ENCODE data around the gene COL15A1.

The COL15A1 gene

GRCh38 chr9:99040911-99041582 lies 97.3 kb downstream of the COL15A1 start:
- no peak for DNase-seq

- DNase-seq, result no peak
Measured at GRCh38 chr9:99041618-99042017, 97.9 kb downstream of the COL15A1 start.

GRCh38 chr9:99042620-99043019 lies 98.9 kb downstream of the COL15A1 start:
- no peak for DNase-seq

- DNase-seq, result no peak
Measured at GRCh38 chr9:99044827-99045226, 101.1 kb downstream of the COL15A1 start.

GRCh38 chr9:99046068-99046467 lies 102.4 kb downstream of the COL15A1 start:
- peak; percentile 21 for DNase-seq

GRCh38 chr9:99046542-99047071 lies 102.9 kb downstream of the COL15A1 start:
- DNase-seq, result no peak

- no peak for DNase-seq
Measured at GRCh38 chr9:99049228-99049627, 105.5 kb downstream of the COL15A1 start.

GRCh38 chr9:99049641-99050040 lies 105.9 kb downstream of the COL15A1 start:
- DNase-seq, result no peak

GRCh38 chr9:99050292-99050911 lies 106.7 kb downstream of the COL15A1 start:
- DNase-seq, result peak; percentile 58

GRCh38 chr9:99050924-99051323 lies 107.2 kb downstream of the COL15A1 start:
- peak; percentile 27 for DNase-seq

GRCh38 chr9:99051406-99051805 lies 107.7 kb downstream of the COL15A1 start:
- DNase-seq, result no peak

GRCh38 chr9:99051851-99052250 lies 108.1 kb downstream of the COL15A1 start:
- DNase-seq, result no peak

GRCh38 chr9:99052815-99053715 lies 109.4 kb downstream of the COL15A1 start:
- DNase-seq, result no peak

GRCh38 chr9:99054581-99054980 lies 110.9 kb downstream of the COL15A1 start:
- DNase-seq, result no peak

GRCh38 chr9:99055384-99055783 lies 111.7 kb downstream of the COL15A1 start:
- DNase-seq, result no peak

- DNase-seq, result no peak
Measured at GRCh38 chr9:99056186-99056585, 112.5 kb downstream of the COL15A1 start.

- no peak for DNase-seq
Measured at GRCh38 chr9:99056886-99057664, 113.4 kb downstream of the COL15A1 start.

GRCh38 chr9:99057665-99058625 lies 114.2 kb downstream of the COL15A1 start:
- no peak for DNase-seq

GRCh38 chr9:99058964-99059921 lies 115.5 kb downstream of the COL15A1 start:
- DNase-seq, result no peak

- no peak for DNase-seq
Measured at GRCh38 chr9:99060621-99061020, 116.9 kb downstream of the COL15A1 start.
